NCI-H1105 treated with DMSO at 0.1 percent for 48 hours (cell line): ENCODE measurements around the gene VWA8.
A peak's percentile ranks its signal among the peaks of the same experiment; 100 is the strongest.
"Not testable (repeated sequence)": the region's sequence is repeated elsewhere in the genome, so short reads cannot be mapped to it uniquely, and the experiment has no call there.

ENCODE experiments used
- DNase-seq: peaks from one replicate; lab custom pipeline; 2025; lab: John Stamatoyannopoulos, UW

VWA8 gene

GRCh38 chr13:41682766-41683165, 278.1 kb downstream of the VWA8 start:
- DNase-seq: no peak

GRCh38 chr13:41682001-41682400, 278.9 kb downstream of the VWA8 start:
- no peak for DNase-seq

DNA sequence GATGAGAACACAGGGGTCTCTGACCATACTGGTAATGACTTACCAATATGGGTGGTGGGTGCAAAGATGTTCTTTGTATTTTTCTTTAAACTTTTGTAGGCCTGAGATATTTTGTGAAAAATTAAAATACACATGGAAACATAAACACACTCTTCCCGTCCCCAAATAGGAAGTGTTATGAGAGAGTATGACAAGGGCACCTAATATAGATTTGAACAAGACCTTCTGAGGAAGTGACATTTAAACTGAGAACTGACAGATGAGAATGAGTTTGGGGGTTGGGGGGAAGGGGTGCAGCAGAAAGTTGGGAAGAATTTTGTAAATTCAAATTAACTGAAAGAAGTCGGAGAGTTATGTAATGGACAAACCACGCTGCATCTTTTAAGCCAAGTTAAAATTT, 279.3 kb downstream of the VWA8 start:
- DNase-seq: no peak

DNA sequence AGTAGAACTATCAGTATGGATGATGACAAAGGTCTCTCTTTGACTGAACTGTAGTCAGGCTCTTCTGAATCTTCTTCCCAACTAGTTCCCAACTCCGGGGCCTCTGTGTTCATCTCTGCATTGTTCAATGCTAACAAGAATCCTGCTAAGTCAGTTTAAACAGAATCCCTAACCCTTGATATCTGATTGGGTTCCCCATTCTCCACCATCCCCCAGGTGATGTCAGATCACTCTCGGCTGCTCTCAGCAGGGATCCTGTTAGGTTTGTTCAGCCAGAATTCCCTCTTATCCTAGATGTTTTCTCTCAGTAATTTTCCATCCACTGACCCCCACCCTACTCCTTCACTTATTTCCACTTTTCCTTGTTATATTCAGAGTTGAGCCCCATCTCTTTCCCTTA, 280.0 kb downstream of the VWA8 start:
- no peak for DNase-seq

DNA sequence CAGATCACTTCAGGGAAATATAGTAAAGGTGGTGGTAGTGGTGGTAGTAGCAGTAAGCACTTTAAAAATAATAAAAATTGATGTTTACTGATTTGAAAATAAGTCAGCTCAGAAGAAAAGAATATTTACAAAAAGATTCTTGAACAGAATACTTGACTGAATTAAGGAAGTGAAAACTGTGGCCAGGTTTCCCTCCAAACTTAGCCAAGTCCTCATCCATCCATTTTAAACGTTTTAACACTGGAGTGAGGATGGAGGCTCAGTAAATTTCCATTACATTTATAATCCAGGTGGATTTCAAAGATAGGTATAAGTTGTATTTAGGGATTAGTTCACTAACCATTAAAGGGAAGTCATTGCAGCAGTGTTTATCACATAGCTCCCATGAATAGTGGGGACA, 282.1 kb downstream of the VWA8 start:
- no peak for DNase-seq

DNA sequence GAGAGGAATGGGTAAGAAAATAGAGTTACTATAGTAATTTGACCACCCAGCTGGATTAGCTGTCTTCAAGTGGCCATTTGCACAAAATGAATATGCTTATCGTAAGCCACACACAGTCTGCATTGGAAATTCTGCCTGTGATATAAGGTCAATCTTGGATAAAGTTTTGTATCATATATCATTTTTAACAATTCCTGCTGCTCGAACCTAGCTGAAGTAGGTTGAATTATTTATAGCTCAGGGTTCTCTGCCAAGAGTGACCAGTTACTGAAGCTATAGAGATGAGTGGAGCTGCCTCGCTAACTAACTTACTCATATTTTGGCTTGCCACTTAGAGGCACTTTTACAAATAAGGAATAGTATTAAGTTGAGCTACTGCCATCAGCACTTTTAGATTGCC, 282.7 kb downstream of the VWA8 start:
- DNase-seq: no peak

- DNase-seq: no peak
Observed at GRCh38 chr13:41675306-41675705, 285.6 kb downstream of the VWA8 start.

DNA sequence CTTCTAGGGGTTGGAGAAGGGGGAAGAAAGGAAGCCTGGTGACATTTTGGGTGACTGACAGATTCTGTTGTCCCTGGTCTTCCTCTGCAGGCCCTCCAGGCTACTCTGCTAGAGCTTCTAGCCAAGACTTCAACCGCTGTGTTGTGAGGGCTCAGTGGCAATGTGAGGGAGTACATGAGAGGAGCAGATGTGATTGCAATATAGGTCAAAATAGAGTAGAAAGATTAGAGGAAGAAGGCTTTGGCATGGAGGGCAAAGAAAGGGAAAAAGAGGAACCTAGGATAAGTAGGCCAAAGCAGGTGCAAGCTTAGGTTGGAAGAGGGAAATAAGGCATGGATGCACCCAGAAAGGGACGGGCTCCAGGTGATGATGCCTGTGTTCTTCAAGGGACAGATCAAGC, 286.7 kb downstream of the VWA8 start:
- no peak for DNase-seq

GRCh38 chr13:41673640-41674039, 287.3 kb downstream of the VWA8 start:
- no peak for DNase-seq

- no peak for DNase-seq
Observed at GRCh38 chr13:41670873-41671443, 290.0 kb downstream of the VWA8 start.

GRCh38 chr13:41668130-41668757, 292.7 kb downstream of the VWA8 start:
- DNase-seq: peak; percentile 84

DNA sequence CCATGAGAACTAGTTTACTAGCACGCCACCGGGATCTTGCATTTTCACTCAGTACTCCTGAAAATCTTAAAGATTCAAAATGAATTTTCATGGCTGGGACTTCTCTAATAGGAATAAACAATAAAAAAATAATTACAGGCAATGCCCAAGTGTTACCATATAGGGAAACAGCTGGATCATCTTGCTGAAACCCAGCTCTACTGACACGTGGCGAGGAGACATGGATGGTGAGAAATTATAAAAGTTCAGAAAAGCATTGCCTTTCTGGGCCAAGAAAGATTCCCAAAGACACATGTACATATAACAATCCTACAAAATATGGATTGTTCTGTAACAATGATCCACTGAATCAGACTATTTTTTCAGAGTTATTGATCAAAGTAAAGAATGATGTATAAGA, 294.3 kb downstream of the VWA8 start:
- no peak for DNase-seq

DNA sequence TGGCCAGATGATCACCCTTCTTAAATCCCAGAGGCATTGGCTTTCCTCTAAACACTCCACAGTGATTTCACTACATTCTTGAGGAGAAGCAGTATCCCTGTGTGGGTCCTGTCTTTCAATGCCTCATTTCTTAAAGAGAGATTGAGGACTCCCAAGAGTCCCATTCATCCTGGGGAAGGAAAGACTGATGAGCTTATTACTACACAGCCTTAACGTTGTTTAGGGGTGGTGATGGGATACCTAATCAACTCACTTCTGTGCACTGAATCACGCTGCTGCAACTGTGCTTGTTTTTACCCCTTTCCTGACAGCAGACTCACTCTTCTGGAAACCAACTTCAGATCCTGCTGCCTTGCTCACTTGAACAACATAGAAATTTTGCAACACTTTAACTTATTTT, 300.5 kb downstream of the VWA8 start:
- no peak for DNase-seq

DNA sequence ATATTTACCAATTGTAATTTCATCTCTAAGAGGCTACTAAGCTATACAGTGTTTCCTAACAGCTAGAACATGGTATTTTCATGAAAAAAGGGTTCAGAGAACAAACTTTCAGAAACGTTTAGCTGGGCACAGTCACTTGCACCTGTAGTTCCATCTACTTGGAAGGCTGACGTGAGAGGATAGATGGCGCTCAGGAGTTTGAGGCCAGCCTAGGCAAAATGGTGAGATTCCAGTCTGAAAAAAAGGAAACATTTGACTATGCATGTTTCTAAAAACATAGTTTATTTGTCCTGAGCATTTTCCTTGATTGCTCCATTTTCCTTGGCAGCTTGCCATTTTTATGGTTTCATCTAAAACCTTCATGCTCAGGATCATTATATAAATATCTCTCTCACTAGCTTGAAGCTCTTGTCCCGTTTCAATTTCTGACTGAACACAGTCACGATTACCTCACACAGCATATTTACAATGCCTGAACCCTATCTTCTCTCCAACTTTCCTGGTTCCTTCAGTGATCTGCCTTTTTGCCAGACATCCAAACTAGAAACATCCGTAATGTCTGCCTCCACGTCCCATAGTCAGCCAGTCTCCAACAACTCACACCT, 302.8 kb downstream of the VWA8 start:
- no peak for DNase-seq

DNA sequence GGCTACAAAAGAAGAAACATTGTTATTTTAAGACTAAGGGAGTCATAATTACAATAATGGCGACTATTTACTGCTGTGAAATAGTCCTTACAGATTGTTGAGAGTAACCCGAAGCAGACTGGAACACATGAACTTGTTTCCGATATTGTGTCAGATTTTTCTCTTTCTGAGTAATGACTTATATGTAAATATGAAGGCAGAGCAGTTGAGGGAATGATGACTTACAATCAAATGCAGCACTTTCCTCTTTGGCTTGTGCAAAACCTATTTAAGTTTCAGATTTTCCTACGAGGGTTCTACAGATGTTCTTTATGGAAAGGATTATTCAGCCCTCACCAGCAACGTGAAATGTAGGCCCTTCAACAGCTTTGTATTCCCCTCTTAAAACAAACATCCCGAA, 304.9 kb downstream of the VWA8 start:
- DNase-seq: no peak

- DNase-seq: no peak
Observed at GRCh38 chr13:41654796-41655195, 306.1 kb downstream of the VWA8 start.

GRCh38 chr13:41652735-41653361, 308.1 kb downstream of the VWA8 start:
- DNase-seq: peak; percentile 5

DNA sequence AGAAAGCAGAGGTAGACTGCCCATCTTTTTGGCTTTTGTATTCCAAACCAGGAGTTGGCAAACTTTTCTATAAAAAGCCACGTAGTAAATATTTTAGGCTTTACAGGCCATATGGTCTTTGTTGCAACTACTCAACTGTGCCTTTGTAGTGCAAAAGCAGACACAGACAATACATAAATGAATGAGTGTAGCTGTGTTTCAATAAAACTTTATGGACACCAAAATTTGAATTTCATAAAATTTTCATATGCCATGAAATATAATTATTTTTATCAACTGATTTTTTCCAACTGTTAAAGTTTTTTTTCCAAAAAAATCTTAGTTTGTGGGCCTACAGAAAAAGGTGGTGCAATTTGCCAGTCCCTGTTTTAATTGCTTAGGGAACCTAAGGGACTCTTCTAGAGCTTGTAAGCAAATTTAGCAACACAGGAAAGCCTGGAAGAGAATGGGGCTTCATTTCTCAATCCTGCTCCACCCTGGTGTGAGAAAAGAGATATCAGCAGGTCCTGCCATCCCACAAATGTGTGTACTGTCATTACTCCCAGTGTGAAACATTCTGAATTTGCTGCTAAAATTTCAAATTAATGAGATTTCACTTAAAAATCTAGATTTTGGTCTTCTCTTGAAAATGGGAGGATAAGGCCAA, 309.4 kb downstream of the VWA8 start:
- no peak for DNase-seq

DNA sequence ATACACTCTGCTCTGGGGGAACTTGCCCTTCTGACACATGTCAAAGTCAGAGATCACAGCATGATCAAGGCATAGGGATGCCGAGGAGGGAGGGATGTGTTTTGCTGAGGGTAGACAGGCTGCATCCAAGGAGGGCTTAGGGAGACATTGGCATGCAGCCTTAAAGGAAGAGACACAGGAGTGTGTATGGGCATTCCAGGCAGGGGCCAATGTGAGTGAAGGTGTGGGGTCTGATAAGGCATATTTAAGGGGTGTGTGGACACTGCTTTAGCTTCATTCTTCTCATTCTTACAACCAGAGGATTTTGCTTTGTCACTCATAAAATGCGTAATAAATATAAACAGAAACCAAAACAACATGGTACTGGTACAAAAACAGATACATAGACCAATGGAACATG, 310.2 kb downstream of the VWA8 start:
- DNase-seq: no peak

DNA sequence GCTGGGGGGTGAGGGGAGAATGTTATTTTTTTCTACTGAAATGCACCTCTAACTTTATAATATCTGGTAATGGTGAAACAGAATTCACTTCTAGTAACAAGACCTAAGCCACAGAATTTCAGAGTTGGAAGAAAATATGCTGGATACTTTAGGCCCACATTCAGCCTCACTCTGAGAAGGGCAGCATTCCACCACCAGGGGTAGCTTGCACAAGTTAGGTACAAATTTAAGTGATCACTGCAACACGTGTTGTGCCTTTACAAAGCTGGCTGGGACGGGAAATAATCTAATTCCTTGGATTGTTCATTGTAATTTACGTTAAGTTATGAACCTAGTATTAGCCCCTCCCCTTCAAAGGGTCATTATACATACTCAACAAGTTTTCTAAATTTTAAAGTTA, 311.2 kb downstream of the VWA8 start:
- DNase-seq: no peak

GRCh38 chr13:41648314-41648935, 312.5 kb downstream of the VWA8 start:
- no peak for DNase-seq

- not testable (repeated sequence) for DNase-seq
Observed at GRCh38 chr13:41647699-41648313, 313.1 kb downstream of the VWA8 start.
